ENCODE measurements around the gene SYT17.

SYT17 gene

DNA sequence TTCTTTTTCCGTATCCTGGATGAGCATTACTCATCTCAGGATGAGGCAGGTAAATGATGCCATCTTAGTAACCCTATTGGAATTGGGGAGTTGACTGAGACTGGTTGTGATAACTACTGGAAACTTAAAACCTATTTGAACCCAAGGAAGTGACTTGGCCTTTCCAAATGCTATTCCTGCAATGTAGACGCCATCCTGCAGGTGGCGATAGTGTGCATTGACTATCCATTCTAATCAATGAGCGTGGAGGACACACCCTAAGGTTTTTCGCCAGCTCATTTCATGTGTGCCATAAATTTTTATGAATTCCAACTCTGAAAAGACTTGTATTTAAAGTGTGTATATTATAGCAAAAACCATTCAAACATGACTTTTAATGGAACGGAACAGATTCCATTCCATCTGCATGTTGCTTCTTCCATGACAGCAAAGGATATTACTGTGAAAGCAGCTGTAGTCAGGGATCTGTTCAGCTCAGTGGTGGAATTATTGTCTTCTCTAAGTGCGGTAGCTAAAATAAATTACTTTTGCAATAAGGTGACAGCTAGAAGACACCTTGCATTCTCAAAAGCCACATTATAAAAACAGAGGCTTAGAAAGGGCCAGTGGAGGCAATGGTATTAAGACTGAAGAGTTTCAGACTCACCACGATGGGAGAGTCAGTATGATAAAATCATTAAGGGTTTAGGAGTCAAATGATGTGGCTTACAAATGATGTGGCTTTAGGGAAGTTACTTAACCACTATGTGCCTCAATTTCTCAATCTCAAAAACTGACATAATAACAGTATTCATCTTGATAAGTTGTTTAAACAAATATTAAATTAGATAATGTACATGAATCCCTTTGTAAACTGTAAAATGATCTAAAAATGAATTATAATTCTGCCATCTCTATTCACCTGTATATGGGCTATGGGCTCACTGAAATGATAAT is 55.5 kb downstream of the SYT17 start:
- DNase-seq = no peak

DNA sequence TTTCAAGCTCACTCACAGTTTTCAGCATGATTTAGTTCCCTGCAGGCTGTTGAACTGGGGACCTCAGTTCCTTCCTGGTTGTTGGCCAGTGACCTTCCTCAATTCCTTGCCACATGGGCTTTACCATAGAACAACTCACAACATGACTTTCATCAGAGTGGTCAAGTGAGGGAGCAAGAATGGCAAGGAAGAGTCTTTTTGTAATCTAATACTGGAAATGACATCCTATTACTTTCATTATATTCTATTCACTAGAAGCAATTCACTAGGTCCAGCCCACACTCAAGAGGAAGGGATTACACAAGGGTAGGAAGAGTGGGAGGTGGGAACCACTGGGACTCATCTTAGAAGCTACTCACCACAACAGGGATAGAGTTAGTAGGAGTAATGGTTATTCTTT is 57.6 kb downstream of the SYT17 start:
- DNase-seq = no peak

DNA sequence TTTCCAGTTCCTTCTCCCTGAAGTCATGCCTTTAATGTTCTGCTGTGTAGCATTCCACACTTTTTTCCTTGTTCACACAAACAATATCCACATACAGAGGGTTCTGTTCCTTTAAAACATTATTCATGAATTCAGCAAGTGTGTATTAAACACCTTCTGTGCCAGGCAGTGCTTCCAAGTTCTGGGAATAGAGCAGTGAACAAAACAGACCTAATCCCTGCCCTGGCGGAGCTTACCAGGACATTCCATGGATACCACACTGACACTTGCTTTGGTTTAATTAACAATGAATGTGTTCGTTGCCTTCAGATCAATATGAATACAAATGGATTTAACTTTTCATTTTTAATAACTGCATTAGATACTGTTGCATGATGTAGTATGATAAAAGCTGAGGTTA is 59.6 kb downstream of the SYT17 start:
- no peak for DNase-seq

DNA sequence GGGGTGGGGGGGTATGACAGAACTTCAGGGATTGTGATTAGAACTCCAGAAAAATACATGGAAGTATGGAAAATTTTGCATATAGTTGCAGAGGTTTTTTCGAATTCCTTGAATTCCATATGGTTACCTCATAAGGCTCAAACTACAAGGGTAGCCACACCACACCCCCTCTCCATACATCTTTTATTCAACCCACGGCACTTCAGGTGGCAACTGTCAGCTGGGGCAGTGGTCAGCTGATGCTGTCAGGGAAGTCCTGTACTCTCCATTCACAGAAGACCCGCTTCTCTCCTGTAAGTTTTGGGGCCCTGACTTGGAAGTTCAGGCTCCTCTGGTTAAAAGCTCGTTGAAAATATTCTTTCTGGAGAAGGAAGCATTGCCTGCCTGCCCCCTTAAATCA is 60.0 kb downstream of the SYT17 start:
- no peak for DNase-seq

DNA sequence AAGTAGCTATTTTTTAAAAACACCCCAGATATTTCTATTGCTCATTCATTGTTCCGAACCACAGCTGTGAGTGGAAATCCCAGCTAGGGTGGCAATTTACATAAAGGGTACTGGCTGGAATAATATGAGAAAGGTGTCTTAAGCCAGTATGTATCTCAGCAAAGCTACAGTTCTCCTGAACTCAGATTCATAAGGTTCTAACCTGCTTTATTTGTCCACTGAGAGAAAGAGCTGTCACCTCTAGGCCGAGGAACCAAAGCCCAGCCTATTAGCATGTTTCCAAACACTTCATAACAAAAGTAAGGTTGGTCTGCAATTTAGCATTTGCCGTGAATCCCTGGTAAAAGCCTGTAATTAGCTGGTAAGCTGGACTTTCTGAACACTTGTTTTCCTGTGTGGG is 60.5 kb downstream of the SYT17 start:
- DNase-seq = no peak

DNA sequence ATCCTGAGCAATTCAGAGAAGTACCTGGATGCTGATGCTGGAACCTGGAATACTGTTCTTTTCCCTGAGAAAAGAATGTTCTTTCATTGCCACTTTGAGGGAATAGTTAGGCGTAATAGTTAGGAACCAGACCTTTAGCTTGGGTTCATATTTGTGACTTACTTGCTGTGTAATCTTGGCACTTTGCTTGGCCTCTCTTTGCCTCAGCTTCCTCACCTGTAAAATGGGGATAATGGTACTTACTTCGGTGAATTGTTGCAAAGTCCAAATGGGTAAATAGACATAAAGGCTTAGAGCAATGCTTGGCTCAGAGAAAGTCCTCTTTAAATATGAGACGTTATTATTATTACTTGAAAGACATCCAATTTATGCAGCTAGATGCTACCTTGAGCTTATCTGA is 62.5 kb downstream of the SYT17 start:
- no peak for DNase-seq

DNA sequence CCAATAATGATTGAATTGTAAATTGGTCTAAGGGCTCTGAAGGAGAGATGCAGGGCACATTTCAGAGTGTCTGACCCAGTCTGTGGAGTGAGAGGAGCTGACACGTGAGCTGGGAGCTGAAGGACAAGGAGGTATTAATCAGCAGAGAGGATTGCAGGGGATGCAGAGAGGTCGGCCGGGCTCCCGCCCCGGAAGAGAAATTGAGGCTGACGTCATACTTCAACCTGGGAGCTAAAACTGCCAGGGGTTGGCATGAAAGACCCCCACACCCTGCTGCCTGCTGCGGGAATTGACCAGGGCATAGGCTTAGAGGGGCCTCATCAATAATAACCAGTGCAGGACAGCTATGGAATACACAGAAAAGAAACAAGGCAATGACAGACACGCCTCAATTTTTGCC is 63.8 kb downstream of the SYT17 start:
- DNase-seq = no peak

DNA sequence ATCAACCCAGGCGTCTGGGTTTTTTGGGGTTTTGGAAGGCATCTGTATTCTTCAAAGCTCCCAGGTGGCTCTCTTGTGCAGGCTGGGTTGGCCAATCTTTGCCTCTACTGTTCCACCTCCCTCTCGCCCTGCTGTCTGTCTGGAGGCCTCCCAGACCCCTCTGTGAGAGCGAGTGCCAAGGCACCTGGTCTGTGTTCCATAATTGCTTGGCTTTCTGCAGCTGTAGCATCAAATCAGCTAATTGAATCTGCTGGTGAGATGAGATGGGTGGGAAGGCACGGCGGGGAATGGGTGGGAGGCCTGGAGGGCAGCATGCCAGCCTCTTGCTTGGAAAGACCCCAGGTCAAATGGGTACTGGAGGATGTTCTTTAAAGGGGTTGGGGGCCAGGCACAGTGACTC is 64.9 kb downstream of the SYT17 start:
- peak; percentile 51 for DNase-seq

DNA sequence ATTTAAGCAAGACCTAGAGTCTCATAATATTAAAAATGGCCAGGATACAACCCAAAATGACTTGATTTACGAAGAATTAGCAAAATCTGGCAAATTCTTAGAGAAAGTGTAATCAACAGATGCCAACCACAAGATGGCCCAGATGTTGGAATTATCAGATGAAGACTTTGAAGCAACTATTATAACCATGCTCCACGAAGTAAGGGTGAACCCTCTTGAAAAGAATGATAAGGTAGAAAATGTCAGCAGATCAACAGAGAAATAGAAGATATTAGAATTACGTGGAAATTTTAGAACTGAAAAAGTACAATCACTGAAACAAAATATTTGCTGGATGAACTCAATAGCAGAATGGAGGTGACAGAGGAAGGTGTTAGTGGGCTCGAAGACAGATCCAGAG is 67.4 kb downstream of the SYT17 start:
- no peak for DNase-seq

DNA sequence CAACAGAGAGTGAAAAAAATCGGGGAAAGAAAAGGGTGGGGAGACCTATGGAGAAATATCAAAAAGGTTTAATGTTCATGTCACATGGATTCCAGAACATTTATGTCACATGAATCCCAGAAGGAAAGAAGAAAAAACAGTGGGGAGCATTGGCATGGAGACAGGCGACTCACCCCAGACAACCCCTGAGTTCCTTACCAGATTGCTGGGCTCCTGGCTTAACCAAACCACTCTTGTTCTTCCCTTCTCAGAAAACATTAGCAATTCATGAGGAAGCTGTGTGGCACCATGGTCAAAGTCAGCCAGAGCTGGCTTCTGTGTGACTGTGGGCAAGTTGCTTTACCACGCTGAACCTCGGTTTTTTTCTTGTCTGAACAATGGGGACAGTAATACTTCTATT is 67.8 kb downstream of the SYT17 start:
- no peak for DNase-seq

DNA sequence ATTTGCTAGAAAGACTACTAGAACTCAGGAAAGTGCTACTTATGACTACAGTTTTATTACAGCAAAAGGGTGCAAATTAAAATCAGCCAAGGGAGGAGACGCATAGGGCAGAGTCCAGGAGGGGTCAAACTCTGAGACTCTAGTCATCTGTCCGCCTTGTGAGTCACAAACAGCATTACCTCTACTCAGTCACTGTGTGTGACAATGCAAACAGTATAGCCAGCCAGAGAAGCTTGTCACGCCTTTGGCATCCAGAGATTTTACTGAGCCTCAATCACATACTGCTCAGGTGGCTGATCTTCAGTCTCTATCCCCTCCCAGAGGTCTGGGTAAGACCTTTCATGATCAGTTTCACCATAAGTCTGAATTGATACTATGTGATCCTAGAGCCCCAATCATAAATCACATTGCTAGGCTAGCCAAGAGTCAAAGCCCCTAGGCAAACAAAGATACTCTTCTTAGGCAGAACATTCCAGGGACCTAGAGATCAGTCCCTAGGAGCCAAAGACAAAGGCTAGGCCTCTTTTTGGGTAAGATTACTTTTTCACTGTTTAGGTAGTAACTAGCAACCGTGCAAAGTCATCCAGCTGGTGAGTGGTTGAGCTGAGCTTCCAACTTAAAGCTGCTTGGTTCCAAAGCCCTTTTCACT is 68.6 kb downstream of the SYT17 start:
- DNase-seq = no peak

DNA sequence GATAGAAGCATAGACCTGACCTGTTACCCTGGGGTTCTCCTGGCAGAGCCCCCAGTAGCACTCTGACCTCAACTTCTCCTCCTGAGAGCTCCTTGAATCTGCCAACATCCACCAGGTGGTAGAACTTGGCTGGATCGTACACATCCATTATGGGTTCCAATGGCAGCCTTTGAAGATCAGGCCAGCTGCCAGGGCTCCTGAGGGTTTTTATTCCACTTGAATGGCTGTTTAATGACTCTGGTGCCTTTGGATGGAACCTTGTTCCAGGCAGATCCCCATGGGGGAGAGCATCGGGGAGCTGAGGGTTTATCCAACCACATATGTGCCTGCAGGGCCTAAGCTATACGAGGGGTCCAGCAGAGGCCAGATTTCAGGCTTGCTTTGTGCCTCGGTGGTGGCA is 70.4 kb downstream of the SYT17 start:
- peak; percentile 89 for DNase-seq

DNA sequence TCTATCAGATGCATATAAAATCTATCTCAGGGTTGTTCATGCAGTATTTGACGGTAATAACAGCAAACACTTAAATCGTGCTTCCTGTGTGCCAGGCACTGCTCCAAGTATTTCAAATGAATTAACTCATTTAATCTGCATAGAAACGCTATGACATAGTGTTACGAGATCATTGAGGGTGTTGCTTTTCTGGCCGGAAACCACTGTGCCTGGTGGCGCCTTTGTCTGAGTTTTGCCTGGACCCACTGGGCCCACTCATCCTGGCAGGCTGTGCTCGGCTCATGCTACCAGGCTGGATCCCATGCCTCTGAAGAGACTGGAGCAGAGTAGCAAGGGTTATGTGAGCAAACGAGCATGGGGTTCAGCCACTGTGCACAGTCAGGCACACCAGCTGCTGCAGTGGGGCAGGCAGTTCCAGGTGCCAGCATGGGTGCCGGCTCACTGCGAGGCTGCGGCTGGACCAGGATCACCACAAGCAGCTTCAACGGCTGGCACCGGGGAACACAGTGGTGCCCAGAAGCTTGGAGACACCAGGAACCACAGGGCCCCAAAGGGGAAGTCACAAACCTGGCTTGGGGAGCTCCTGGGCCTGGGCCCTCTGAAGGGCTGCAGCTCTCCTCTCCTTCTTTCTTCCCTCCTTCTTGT is 71.6 kb downstream of the SYT17 start:
- DNase-seq = no peak

DNA sequence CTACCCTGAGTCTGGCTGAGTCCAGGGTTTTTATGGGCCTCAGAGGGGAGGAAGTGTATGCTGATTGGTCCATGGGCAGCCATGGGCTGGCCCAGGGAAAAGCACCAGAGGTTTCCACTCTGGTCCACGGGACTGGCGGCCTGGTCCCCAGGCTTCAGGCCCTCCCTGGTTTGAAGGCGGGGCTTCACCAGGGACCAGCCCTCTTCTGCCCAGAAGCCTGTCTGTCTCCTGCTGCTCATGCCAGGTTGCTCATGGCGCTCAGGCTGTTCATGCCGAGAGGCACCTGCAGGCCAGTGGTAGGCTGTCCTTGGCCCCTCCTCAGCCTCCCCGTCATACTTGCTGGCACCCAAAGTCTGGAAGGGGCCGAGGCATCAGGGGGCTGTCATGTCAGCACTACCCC is 72.5 kb downstream of the SYT17 start:
- no peak for DNase-seq

DNA sequence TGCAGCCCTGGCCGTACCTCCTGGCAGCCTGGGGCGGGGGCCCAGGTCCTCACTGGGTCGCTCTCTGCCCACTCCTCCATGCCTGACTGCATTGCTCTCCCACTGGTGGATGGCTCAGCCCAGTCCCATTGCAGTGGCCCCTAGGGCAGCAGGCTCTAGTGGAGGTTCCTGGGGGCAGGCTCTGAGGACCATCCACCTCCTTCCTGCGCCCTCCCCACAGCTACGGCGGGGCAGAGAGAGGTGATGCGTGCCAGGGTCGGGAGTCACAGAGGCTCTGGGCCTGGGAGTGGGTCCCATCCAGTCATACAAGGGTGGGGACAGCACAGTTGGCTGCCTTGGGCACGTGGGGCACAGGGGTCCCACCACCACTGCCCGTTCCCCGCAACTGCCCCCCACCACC is 73.5 kb downstream of the SYT17 start:
- no peak for DNase-seq

DNA sequence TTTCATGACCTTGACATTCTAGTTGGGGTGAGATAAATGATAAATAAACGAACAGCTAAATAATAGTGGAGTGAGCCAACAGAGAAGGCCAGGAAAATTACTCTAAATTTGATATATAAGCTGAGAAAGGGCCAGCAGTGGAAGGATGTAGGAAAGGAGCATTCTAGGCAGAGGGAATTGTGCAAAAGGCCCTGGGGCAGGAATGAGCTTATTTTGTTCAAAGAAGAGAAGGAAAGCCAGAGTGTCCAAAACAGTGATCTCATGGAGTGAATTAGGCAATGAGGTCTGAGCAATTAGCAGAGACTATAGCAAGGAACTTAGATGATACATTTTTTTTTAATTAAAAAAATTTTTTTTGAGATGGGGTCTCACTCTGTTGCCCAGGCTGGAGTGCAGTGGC is 74.1 kb downstream of the SYT17 start:
- no peak for DNase-seq

DNA sequence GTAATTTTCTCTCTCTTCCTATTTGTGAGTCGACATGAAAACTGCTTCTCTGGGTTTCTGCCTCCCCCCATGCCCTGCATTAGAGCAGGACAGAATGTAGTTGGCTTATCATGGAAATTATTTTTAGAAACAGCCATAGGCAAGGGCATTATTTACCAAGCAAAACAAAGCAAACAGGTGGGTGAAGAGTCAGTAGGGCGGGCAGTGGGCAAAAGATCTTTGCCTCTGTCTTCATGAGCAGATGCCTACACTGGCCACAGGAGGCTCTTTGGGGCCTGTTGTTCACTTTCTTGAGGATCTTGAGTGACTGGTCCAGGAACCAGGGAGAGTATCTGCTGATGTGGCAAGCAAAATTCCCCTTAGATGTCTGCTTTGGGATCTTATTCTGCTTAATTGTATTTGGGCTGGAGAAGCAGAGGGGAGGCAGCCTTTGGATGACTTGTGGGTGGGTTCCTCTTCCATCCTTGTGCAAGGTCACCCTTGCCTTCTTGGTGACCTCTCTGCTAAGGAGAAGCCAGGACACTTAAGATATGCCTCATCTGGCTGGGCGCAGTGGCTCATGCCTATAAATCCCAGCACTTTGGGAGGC is 75.0 kb downstream of the SYT17 start:
- DNase-seq = no peak

DNA sequence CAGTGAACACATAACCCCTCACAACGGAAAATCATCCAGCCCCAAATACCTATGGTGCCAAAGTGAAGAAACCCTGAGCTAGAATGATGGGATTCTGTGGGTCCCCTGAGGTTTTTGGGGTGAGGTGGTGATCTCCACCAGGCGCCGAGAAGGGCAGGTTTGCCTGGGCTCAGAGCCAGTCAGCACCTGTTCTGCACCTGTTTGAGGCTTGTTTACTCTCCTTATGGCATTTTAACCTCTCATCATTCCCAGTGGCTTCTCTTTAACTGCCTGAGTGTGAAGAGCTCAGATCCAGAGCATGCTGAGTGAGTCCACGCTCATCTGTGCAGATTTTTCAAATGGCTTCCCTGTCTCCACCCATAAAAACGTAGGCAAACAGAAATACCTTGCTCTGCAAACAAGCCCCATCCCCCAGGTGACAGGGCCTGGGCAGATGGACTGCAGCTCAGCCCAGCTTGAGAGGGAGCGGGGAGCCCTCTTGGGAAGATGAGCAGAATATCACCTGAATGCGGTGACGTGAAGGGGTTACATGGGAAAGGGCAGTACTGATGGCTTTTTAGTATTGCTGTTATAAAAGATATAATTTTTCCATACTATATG is 77.4 kb downstream of the SYT17 start:
- peak; percentile 96 for DNase-seq

DNA sequence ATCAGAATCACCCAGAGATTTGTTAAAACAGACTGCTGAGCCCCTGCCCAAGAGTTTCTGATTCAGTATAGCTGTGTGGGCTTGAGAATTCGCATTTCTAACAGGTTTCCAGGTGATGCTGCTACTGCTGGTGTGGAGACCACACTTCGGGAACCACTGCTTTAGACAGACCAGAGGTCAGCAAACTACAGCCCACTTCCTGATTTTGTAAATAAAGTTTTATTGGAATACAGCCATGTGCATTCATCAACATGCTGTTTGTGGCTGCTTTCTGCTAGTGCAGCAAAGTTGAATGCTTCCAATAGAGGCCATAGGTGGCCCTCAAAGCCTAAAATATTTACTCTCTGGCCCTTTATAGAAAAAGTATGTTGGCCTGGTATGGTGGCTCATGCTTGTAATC is 84.9 kb downstream of the SYT17 start:
- no peak for DNase-seq

DNA sequence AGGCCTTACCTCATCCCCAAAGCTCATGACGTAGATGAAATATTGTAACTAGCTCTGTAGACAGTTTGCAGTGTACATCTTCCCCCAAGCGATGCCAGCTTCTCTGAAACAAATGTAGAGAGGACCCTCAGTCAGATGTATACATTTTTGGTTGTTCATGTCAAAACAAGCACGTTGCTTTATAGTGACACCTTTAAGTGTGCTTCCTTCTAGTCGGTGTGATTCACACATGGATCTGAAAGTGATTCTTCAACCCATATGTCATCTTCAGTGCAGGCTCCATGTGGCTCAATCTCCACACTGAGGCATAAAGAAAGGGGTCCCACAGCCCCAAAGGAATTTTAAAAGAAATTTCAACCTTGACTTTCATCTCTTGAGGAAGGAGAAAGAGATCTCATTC is 86.6 kb downstream of the SYT17 start:
- no peak for DNase-seq

DNA sequence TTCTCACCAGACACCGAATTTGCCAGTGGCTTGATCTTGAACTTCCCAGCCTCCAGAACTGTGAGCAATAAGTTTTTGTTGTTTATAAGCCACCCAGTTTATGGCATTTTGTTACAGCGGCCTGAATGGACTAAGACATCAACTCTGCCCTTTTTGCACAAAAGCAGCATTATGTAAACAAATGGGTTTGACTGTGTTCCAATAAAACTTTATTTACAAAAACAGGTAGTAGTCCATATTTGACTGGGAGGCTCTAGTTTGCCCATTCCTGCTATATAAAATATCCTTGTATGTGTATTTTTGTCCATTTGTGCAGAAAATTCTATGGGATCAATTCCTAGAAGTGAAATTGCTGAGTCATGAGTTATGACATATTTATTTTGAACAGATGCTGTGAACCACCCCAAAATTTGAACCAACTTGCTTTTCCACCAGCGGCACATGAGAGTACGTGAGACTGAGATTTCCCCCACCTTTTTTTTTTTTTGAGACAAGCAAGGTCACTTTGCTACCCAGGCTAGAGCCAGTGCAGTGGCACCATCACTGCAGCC is 96.2 kb downstream of the SYT17 start:
- DNase-seq = no peak

DNA sequence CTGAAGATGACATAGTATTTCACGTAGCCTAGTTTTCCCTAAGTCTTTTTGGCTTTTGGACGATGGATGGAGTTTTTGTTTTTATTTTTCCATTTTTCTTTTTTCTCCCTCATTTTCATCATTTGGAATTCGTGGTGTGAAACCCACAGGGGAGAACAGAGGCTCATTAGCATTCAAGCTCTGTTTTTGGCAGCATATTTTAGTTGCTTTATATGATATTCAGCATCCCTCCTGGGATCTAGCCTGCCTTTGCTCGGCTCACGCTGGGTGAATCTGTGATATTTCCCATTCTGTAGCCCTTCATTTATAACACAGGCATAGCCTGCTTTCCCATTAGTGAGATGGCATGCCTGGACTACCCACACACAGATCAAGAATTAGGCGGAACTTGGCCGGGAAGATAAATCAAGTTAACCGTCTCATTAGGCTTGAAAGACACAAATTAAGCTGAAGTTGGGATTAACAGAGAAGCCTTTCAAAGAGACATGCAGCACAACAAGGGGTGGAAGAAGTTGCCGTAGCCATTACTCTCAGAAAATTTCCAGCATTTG is 97.4 kb downstream of the SYT17 start:
- DNase-seq = no peak

DNA sequence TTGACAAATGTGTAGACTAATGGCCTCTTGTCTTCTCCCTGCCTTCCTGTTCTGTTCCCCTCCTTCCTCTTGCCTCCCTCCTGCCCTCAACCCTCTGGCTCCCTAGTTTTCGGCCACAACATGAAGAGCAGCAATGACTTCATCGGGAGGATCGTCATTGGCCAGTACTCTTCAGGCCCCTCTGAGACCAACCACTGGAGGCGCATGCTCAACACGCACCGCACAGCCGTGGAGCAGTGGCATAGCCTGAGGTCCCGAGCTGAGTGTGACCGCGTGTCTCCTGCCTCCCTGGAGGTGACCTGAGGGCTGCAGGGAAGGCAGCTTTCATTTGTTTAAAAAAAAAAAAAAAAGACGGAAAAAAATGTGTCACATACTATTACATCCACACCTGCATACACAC is 98.7 kb downstream of the SYT17 start:
- DNase-seq = no peak
